Suppressor macrophage treated with lipopolysaccharide for 4 hours (primary cell): ENCODE measurements around the gene NR3C2.
"Not testable (repeated sequence)": the region's sequence is repeated elsewhere in the genome, so short reads cannot be mapped to it uniquely, and the experiment has no call there.

ENCODE experiments used
- DNase-seq: peaks from one replicate; pipeline ENCODE4 v3.0.0-alpha.2; 2020

The NR3C2 gene

DNA sequence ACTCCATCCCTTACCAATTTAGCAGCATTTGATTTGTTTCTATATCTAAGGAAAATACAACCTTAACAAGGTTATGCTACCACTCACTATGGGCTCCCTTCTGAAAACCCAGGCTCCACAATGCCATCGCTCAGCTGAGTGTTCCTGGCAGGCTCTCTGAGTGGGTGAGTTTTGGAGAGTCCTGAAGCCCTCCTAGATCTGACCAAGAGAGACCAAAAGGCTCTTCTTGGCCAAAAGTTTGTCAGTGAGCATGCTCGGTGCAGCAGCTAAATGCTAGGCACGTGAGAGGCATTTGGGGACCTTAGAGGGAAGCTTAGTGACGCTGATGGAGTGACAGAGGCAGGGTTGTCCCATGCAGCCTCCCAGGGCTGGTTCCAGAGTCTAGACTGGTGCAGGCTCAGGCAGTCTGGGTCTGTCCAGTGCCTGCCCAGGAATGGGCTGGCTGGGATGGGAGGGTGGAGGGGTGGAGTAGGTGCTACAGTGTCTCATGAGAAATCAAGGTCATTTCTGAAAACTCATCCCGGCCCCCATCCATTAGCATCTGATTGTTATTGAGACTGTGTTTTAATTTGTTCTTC is 346.8 kb downstream of the NR3C2 start:
- no peak for DNase-seq

DNA sequence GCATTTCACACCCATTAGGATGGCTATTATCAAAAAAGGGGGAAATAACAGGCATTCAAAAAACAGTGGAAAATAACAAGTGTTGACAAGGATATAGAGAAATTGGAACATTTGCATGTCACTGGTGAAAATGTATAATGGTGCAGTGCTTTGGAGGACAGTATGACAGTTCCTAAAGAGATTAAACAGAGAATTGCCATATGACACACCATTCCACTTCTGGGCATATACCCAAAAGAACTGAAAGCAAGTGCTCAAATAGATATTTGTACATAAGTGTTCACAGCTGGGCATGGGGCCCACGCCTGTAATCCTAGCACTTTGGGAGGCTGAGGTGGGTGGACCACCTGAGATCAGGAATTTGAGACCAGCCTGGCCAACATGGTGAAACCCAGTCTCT is 348.1 kb downstream of the NR3C2 start:
- no peak for DNase-seq

DNA sequence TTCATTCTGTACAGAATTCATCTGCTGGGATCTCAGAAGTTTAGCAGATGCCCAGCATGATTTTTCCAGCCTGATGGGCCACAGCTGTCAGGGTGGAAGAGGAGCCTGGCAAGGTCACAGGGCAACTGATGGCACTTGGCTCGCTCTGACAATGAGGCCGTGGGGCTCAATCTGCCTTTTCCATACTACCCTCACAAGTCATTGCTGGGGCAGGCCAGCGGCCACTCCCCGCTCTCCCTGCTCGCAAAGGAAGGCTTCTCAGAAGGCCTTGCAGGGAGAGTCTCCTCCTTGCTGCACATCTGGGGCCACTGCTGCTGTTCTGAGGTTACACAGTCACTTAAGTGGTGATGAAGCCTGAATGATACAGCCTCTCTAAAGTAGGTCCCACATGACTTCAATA is 349.1 kb downstream of the NR3C2 start:
- DNase-seq = no peak

DNA sequence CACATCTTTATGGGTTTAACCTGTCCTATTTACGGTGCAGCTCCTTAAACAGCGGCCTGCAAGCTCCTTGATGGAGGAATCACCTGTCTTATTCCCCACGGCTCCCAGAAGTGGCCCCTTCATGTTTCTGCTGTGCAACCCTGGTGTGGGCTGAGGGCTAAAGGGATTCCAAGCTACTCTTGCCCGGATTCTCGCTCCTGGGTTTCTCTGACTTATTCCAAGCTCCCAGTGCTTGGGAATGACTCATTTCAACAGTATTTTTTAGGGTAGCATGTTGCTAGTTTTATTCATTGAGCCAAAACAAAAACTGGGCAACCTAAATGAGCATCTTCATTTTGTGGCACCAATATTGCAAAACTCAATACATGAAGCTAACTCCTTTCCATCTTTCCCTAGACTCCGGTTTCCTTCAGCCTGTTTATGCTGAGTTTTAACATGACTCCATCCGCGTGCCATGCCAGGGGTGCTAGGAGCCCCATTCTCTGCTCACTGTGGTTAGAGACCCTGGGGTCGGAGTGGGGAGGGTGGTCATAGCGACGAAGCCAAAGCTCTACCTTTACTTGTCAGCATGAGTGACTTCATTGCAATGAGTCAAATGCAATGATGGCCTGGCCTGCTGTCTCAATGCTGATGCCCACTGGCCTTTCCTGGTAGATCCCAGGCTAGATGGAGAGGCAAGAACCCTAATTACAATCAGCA is 349.7 kb downstream of the NR3C2 start:
- no peak for DNase-seq

DNA sequence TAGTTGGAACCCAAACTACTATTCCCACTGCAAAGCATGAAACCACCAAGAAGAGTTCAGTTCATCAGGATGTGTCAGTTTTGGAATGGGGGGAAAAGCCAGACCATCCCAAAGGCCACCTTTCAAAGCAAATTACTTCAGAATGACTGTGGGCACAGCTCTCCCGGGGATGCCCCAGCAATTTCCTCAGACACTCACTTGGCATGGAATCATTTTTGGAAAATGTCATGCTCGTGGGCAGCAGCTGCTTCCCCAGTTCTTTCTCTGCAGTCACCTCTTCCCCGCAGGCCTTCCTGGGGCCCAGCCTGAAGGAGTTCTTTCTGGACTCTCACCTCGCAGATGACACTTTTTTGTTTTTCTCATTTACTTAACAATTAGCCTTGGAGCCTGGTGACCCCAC is 350.3 kb downstream of the NR3C2 start:
- no peak for DNase-seq

DNA sequence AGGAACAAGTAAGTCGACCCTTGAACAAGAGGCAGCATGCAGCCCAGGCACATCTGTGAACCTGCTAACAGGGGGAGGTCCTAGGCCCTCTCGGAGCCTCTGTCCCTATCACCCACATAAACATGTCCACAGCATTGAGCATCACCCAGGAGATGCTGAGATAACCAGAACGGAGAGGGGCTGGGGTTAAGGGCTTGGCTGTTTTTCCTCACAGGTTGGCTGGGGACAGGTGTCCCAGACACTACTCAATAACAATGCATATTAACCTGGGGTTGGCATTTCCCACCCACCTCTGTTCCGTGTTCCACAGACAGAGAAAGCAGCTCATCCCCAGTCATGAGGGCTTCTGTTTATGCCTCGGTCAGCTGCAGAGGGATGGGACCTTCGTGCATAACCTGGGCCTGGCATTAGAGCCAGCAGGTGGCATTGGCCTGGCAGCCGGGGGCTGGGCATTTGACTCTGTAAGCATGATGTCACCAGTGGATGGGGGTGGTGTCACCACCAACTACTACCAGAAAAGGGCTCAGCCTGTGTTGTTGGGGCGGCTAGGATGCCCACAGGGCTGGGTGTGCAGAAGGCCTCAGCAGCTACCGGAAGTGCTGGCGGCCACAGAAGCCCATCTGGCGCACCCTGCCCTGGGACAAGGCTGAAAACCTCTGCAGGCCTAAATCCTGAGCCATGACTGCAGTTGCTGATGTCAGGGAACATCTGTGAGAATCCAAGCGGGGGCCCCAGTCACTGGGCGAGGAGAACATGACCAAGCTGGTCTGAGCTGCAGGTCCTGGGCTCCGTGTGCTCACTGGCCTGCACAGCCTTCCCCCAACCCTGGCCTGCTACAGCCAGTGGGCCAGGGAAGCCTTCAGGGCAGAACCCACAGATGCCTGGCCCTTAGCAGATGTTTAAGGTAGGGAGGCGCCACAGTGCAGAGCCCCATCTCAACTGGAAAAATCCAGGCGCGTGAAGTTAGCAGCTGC is 351.4 kb downstream of the NR3C2 start:
- DNase-seq = no peak

DNA sequence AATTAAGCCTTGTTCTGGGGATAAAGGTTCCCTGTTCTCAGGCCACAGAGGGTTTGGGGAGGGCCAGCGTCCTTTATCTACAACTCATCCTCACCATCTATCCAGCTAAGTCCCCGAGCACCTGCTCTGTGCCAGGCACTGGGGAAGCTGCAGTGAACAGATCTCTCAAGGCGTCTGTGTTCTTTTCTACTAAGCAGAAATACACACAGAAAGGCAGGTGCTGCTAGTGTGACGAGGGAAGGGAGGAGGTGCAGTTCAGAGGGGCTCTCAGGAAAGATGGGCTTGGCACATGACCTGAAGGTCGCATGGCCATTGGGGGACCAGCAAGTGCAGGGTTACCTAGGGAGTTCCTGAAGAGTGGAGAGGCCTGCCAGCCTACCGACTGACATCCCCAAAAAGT is 352.2 kb downstream of the NR3C2 start:
- no peak for DNase-seq

DNA sequence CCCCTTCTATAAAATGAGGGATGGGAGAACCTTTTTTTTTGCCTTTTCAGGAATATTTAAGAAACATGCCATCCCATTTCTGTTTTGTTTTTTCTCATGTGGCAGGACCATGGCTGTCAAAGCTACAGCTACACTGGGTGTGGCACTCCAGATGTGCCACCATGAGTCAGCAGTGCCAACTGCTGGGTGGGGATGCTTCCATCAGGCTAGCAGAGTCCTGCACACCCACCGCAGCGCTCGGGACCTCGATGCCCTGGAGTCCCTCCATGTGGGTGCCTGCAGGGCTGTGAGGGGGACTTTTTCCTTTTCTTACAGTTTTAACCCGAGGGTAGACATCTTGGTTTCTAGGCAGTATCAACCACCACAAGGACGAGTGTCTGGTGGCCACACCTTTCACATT is 352.6 kb downstream of the NR3C2 start:
- no peak for DNase-seq

DNA sequence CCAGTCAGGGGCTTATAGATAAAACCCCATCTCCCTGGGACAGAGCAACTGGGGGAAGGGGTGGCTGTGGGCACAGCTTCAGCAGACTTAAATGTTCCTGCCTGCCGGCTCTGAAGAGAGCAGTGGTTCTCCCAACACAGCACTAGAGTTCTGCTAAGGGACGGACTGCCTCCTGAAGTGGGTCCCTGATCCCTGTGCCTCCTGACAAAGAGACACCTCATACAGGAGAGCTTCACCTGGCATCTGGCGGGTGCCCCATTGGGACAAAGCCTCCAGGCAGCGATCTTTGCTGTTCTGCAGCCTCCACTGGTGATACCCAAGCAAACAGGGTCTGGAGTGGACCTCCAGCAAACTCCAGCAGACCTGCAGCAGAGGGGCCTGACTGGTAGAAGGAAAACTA is 359.1 kb downstream of the NR3C2 start:
- DNase-seq = not testable (repeated sequence)

DNA sequence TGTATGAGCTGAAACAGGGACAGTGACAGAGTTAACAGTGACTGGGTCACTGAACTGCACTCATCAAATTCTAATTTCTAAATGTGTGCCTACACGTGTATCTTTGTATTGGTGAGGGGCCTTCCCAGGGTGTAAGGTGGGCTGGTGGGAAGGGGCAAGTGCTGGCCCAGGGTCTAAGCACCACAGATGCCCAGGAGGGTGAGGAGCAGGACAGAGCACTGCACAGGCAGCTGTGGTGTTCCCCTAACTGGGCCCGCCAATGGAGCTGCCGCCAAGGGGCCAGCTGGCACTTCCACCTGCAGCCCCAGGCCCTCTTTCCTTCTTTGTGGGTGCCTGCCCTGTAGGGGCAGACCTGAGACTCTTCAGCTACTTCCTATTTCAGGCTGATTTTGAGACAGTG is 360.5 kb downstream of the NR3C2 start:
- DNase-seq = no peak

DNA sequence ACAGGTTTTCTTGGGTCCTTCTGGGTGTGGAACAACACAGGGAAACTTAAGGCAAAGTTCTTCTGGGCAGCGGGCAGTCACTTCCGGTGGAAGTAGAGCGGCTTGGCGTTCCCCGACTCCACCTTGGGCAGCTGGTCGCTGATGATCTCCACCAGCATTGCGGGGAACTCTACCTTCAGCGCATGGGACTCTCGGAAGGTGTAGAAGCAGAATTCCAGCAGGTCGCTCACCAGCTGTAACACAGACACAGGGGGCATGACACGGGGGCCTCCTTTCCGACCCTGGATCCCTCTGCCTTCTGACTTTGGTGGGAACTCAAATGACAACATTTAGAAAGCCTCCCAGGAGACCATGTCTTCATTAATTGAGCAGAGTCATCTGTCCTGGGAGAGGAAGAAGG is 360.9 kb downstream of the NR3C2 start:
- DNase-seq = no peak

DNA sequence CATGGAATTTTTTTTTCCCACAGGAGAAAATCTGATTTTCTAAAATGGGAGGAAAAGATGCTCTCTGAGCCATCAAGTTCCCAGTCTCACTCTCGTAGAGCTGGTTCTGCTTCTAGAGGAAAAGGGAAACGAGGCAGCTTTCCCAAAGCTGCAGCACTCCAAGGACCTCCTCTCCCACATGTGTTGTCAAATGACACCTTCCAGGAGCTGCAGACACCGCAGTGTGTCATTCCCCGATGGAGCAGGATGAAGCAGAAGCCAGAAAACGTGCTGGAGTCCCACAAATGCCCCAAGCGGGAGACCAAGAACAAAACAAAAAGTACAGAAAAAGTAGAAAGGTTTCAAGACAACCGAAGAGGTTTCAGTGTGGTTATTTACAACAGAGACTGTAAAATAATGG is 362.3 kb downstream of the NR3C2 start:
- DNase-seq = no peak

DNA sequence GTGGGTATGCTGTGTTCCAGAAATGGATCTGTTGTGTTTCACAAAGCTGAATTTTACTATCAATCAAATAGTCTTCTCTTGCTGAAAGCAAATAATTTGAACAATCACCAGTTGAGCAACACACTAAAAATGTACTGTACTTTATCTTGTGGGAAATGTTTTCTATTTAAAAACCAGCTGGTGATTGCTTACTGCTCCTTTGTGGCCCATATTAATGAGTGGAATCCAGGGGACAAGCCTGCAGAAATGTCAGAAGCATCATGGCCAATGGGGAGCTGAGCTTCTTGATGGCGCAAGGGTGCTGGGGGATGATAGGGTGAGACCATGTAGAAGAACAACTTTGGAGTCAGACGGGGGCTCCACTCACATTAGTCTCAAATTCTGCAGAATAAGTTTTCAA is 364.2 kb downstream of the NR3C2 start:
- DNase-seq = no peak

DNA sequence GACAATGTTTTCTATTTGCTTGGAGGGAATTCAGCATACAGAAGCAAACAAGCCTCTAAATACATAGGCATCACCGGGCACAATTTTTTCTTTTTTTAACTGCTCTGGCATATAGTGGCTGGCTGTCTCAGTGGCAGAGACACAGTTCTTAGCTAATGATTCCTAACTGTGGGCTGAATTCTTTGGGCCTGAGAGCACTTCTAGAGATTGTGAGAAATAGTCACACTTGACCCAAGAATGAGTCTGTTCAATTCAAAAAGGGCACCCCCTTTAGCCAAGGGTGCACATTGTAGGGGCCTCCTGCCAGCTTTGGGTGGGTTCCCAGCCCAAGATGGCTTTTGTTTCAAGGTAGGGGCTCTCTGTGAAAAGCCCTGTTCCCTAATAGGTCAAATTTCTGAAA is 364.6 kb downstream of the NR3C2 start:
- DNase-seq = no peak

DNA sequence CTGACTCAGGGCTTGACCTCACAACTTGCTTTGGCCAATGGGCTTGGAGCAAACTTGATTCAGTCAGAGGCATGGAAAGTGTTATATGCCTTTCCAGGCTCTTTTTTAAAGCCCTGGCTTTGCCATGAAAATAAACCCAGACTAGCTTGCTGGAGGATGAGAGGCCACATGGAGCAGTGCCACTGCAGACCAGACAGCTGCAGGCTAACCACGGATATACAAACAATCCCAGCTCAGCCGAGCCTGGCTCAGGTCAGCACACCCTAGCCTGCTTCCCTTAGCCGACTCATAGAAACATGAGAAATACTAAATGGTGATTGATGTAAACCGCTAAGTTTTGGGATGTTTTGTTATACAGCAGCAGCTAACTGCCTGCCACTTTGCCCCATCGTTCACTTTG is 365.2 kb downstream of the NR3C2 start:
- no peak for DNase-seq

DNA sequence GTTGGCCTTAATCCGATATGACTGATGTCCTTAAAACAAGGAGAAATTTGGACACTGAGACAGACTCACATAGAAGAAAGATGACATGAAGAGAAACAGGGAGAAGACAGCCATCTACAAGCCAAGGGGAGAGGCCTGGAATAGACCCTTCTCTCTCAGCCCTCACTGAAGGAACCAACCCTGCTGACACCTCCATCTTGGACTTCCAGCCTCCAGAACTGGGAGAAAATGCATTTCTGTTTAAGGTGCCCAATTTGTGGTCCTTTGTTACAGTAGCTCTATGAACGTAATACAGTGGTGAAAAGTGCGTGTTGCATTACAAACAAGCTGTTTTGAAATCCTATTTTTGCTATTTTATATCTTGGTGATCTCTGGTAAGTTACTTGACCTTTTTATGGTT is 366.8 kb downstream of the NR3C2 start:
- DNase-seq = no peak

DNA sequence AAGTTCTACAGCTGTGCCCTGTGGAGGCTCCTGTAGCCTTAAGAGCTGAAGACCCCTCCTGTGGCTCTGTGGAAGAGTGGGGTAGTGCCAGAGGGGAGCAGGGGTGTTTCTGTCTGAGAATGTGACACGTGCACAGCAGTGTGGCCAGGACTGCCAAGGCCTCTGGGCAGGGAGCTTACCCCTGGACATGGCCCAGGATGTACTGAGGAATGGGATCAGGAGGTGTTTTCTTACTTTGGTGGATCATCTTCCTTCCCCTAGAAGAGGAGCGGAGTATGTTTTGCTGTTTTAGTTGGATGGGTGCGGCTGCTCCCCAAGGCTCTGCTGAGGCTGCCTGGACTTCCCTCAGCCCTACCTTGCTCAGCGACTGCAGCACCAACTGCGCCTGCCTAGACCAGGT is 367.8 kb downstream of the NR3C2 start:
- DNase-seq = no peak

DNA sequence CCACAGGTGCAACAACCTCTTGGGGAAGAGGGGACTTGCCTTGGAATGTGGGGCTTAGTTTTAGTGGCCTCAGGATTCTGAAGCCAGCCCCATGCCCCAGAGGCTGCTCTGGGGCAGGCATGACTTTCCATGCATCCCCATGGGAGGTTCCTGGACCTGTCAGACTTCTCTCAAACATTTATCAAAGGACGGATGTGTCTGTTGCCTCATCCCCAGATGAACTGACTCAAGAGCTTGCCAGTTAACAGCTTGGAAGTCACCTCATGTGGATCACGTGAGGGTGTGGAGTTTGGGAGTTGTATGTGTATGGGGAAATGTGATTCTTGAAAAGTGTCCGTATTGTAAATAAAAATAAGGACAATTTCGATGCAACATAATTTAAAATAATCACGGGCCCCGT is 368.9 kb downstream of the NR3C2 start:
- no peak for DNase-seq

DNA sequence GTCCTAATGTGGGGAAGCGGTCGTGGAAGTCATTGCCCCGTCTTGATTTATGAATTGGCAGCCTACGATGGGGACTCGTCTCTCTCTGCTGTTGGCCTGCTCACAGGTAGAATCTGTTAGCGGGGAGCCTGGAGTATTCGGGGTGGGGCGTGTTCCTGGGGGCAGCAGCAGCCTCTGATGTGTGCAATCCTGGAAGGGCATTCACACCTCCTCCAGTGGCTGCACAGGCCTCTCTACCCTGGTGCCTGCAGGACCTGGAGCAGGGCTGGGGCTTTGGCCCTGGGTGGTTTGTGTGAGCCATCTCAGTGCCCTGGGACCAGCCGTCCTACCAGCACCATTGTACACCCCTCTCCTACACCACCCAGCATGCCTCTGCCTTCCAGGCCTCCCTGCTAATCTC is 369.4 kb downstream of the NR3C2 start:
- no peak for DNase-seq

DNA sequence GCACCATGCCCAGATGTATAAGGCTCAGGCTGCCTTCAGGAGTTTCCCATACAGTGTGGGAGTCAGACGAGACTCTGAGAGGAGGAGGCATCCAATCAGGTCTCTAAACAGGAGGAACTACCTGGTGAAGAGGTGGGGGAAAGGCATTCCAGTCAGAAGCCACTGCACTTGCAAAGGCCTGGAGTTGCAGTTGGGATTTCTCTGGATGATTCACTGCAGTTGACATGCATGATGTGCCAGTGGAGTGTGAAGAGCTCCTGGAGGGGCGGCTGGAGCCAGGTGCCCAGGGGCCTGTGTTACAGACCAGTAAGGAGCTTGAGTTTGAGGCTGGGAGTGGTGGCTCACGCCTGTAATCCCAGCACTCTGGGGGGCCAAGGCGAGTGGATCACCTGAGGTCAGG is 371.2 kb downstream of the NR3C2 start:
- no peak for DNase-seq

DNA sequence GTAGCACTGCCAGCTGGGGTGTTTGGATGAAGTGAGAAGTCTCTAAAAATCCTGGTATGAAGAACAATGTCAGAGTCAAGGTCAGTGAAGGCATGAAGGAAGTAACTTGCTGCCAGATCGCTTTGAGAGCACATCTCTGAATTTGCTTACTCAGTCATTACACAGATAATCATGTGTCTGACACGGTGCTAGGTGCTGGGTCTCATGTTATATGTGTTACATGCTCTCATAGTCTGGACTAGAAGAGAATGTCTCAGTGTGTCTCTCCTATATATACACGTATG is 372.4 kb downstream of the NR3C2 start:
- DNase-seq = no peak

DNA sequence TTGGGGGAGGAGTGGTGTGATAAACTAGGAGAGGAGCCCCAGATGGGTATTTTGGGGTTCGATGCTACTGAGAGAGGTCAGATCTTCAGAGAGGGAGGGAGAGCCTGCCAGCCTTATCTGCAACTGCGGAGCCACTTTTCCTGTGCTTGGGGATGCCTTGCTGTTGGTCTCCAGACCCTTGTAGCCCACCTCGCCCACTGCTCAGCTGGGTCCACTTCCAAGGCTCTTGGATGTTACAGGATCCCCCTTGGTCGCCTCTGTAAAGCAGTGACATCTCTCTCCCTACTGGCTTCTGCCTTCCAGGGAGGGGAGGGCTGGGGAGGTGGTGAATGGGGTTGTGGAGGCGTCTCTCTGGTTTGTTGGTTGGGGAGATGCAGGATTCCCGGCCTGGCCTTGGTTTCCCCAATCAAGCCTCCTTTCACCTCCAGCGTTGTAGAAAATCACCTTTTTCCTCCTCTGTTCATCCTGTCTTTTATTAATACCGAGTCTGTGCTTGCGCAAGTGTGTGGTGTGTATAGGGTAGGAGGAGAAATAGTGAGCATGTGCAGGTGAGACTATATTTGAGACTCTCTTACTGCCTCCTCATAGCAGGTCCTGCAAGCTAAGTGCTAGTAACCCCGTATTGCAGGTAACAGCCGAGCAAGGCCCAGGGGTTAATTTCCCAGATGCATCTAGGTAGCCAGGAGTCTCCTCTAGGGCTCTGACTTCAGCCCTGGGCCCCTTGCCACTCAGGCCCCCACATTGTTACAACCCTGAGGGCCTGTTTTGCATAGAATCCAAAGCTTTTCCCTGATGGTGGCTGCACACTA is 372.9 kb downstream of the NR3C2 start:
- DNase-seq = no peak
